Spinal cord (tissue), 10 donors: ENCODE results near the gene IL13RA2. TPM values are rescaled to one million over a fixed set of nuclear protein-coding genes. Genes with fewer than 3 reads are reported as not detected.

Source experiments
- DNase-seq, 6 donors: peaks; one replicate each; pipeline versions ENCODE4 v3.0.0 to v3.0.0-alpha.2; 2013 to 2015; ENCODE audit warnings: low spot score in 6 of 6, low read depth in 4 of 6
- H3K27ac ChIP-seq: one replicate; pipeline ENCODE4 v1.5.1; 2013; ENCODE audit warnings: low read depth, low read length, control low read depth
- H3K27me3 ChIP-seq: one replicate; pipeline ENCODE4 v1.6.1; 2013; ENCODE audit warnings: low read length; ENCODE audit not compliant: control insufficient read depth, insufficient read depth
- H3K36me3 ChIP-seq: one replicate; pipeline ENCODE4 v1.6.1; 2013; ENCODE audit warnings: low read length; ENCODE audit not compliant: control insufficient read depth, insufficient read depth
- H3K4me1 ChIP-seq: one replicate; pipeline ENCODE4 v1.6.1; 2013; ENCODE audit warnings: low read length; ENCODE audit not compliant: control insufficient read depth, insufficient read depth
- H3K4me3 ChIP-seq: one replicate; pipeline ENCODE4 v1.5.1; 2013; ENCODE audit warnings: low read depth, low read length, control low read depth
- H3K9me3 ChIP-seq: one replicate; pipeline ENCODE4 v1.6.1; 2013; ENCODE audit warnings: low read length; ENCODE audit not compliant: control insufficient read depth, insufficient read depth
- WGBS: methylation state at CpG from one replicate; pipeline ENCODE4 v1.1.5; 2013; ENCODE audit warnings: missing lambda C conversion rate; ENCODE audit not compliant: insufficient coverage; 5-methylcytosine and 5-hydroxymethylcytosine counted together
- polyA plus RNA-seq, 2 donors: library from polyadenylated mRNA; unstranded; fragments of 120-200 nt; gene quantifications; one replicate each; pipeline ENCODE4 v1.2.1, GENCODE V29; 2013; ENCODE audit not compliant: insufficient read length in 2 of 2
- total RNA-seq, 2 donors: library from RNA; depleted of rRNA in 1 of 2; stranded (reverse); fragments of 120-200 nt in 1 of 2; fragments of >200 nt in 1 of 2; gene quantifications; one replicate each; pipeline versions ENCODE4 v1.2.3 to v1.2.4, GENCODE V29; 2013 to 2014
- donor health status: healthy.

The IL13RA2 gene
- total and polyA plus RNA-seq, 4 donors: 0.72 to 2.9 (median 0.93) TPM

- Histone ChIP-seq H3K36me3 (no peaks in the 10 kb centered on the region), H3K9me3 (no peaks in the 10 kb centered on the region), H3K4me3 (no peak overlapping the region), H3K4me1 (no peaks in the 10 kb centered on the region), H3K27ac (no peak overlapping the region), H3K27me3 (peaks cover 2% of the 10 kb centered on the region)
- WGBS: no CpG with 5 or more reads among the region's 3 CpGs
- no peak for DNase-seq
Measured at GRCh38 chrX:115013705-115014104, 3.7 kb downstream of the IL13RA2 start.

DNA sequence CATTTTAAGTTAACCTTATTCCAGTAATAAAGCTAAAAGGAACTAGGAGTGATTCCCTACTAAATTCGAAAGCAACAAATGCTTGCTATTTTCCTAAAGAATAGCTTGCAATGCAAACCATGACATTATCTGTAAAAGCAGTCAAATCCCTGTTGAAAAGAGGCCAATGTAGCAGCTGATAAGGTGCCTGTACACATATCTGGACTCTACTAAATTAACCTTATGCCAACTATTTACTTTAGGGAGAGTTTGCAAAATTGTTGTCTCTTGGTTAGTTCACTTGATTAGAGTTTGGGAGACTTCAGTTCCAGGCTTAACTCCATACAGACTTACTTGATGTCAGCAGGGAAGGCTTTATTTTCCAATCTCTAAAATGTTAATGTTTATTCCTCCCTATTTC is 6.0 kb downstream of the IL13RA2 start:
- H3K27ac ChIP-seq: no peak overlapping the region
- no peak for DNase-seq
- H3K27me3 ChIP-seq: peaks cover 2% of the 10 kb centered on the region
- no peaks in the 10 kb centered on the region for H3K4me1 ChIP-seq
- H3K4me3 ChIP-seq: no peak overlapping the region
- WGBS: 100% methylated on average over 1 of the region's 1 CpG
- no peaks in the 10 kb centered on the region for H3K36me3 ChIP-seq
- H3K9me3 ChIP-seq: no peaks in the 10 kb centered on the region

DNA sequence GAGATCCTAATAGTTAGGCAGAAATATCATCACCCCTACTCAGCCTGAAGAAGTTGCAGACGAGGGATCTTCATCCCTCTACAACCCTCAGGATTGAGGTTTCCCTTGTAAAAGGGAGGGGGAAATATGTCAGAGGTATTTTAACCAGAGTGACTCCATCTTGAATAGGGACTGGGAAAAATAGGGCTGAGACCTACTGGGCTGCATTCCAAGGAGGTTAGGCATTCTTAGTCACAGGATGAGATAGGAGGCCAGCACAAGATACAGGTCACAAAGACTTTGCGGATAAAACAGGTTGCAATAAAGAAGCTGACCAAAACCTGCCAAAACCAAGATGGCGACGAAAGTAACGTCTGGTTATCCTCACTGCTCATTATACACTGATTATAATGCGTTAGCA is 17.5 kb downstream of the IL13RA2 start:
- H3K27ac ChIP-seq: no peak overlapping the region
- H3K4me1 ChIP-seq: no peaks in the 10 kb centered on the region
- H3K9me3 ChIP-seq: no peaks in the 10 kb centered on the region
- WGBS: 66% methylated on average over 5 of the region's 6 CpGs
- DNase-seq: no peak
- no peak overlapping the region for H3K4me3 ChIP-seq
- H3K27me3 ChIP-seq: peaks cover 16% of the 10 kb centered on the region
- no peaks in the 10 kb centered on the region for H3K36me3 ChIP-seq

DNA sequence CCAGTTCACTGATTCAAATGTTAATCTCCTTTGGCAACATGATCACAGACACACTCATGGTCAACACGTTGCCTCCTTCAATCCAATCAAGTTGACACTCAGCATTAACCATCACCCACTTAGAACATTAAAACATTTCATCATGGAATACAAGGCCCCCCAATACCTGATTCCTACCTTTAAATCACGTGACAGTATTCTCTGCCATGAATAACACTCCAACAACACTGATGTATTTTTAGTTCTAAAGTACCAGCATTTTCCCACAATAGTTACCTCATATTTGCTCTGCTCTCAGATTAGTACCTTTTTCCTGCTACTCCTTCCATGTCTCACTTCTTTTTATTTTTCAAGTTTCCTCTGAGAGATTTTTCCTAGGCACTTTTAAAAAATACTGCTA is 19.6 kb downstream of the IL13RA2 start:
- H3K27me3 ChIP-seq: peaks cover 18% of the 10 kb centered on the region
- no peaks in the 10 kb centered on the region for H3K9me3 ChIP-seq
- 34% methylated on average over 2 of the region's 2 CpGs for WGBS
- no peak overlapping the region for H3K4me3 ChIP-seq
- no peaks in the 10 kb centered on the region for H3K36me3 ChIP-seq
- DNase-seq: no peak
- H3K4me1 ChIP-seq: no peaks in the 10 kb centered on the region
- no peak overlapping the region for H3K27ac ChIP-seq

DNA sequence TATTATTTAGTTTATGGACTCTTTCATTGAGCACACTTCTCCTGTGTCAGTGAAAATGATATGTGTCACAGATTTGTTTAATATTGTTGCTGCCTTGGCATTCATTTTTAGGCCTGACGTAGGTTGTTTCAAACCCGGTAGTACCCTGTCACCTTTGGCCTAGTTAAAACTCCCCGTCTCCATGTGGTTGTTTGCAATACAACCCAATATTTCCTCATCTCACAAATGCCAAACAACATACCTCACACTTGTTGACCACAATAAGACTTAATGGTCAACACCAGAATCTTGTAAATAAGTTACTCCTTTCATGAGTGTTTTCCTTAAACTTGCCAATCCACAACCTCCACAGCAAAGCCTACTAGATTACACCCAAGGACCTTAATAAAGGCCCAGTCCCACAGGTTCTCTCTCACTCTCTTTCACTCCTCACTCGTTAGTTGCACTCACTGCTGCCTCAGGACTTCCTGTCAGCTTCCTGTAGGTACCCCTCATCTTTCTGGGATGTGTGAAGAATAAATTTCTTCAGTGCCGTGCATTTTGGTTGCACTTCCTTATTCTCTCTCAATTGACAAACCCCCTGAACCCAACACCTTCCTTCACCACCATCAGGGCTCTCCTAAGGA is 31.3 kb downstream of the IL13RA2 start:
- no peaks in the 10 kb centered on the region for H3K36me3 ChIP-seq
- DNase-seq: no peak
- no peak overlapping the region for H3K27ac ChIP-seq
- H3K9me3 ChIP-seq: no peaks in the 10 kb centered on the region
- WGBS: 63% methylated on average over 3 of the region's 5 CpGs
- H3K4me3 ChIP-seq: no peak overlapping the region
- H3K4me1 ChIP-seq: no peaks in the 10 kb centered on the region
- H3K27me3 ChIP-seq: peaks cover 6% of the 10 kb centered on the region

DNA sequence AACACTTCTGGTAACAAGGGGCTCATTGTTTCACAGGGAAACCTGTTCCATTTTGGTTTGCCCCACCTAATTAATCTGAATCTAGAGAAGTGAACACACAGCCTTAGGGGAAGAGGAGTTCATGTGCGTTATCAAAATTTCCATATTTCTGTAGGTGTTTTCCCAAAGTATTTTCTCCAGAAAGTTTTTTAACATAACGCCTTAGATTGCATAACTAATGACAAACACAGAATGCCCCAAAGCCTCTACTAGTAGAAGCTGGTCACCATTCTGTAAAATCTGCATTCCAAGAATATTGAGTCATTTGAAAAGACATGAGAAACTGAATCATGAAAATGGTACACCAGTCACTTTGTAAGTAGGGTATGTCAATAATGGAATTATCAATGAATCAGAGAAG is 41.1 kb downstream of the IL13RA2 start:
- Histone ChIP-seq H3K4me1 (no peaks in the 10 kb centered on the region), H3K4me3 (no peak overlapping the region), H3K27me3 (no peaks in the 10 kb centered on the region), H3K27ac (no peak overlapping the region), H3K9me3 (no peaks in the 10 kb centered on the region), H3K36me3 (no peaks in the 10 kb centered on the region)
- no peak for DNase-seq
- no CpG with 5 or more reads among the region's 2 CpGs for WGBS

DNA sequence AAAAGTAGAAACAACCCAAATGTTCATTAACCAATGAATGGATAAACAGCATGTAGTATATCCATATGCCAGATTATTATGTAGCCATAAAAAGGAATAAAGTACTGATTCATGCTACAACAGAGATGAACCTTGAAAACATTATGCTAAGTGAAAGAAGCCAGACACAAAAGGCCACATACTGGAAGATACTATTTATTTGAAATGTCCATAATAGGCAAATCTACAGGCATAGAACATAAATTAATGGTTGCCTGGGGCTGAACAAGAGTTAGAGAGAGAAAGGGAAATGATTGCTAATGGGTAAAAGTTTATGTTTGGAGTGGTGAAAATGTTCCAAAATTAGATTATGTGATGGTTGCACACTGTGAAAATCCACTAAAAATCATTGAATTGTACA is 44.4 kb downstream of the IL13RA2 start:
- Histone ChIP-seq H3K4me1 (no peaks in the 10 kb centered on the region), H3K9me3 (no peaks in the 10 kb centered on the region), H3K27me3 (peaks cover 3% of the 10 kb centered on the region), H3K36me3 (no peaks in the 10 kb centered on the region), H3K4me3 (no peak overlapping the region), H3K27ac (no peak overlapping the region)
- no peak for DNase-seq

GRCh38 chrX:114970806-114971205 is 46.6 kb downstream of the IL13RA2 start:
- no peak overlapping the region for H3K27ac ChIP-seq
- no peaks in the 10 kb centered on the region for H3K36me3 ChIP-seq
- no CpG with 5 or more reads among the region's 3 CpGs for WGBS
- H3K9me3 ChIP-seq: no peaks in the 10 kb centered on the region
- H3K4me1 ChIP-seq: no peaks in the 10 kb centered on the region
- no peak overlapping the region for H3K4me3 ChIP-seq
- DNase-seq: no peak
- peaks cover 6% of the 10 kb centered on the region for H3K27me3 ChIP-seq

DNA sequence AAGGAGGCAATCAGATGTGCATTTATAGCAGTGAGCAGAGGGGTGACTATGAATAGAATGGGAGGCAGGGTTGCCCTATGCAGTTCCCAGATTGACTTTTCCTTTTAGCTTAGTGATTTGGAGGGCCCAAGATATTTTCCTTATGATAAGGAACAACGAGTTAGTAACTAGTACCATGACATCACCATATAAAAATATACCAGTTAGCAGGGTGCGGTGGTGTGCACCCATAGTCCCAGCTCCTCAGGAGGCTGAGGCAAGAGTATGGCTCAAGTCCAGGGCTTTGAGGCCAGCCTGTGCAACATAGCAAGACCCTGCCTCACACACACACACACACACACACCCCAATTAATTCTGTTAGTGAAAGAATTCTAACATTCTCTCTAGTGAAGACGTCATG is 53.0 kb downstream of the IL13RA2 start:
- no peak overlapping the region for H3K4me3 ChIP-seq
- no peak overlapping the region for H3K27ac ChIP-seq
- no peak for DNase-seq
- H3K27me3 ChIP-seq: peaks cover 9% of the 10 kb centered on the region
- WGBS: 88% methylated on average over 1 of the region's 3 CpGs
- no peaks in the 10 kb centered on the region for H3K36me3 ChIP-seq
- no peaks in the 10 kb centered on the region for H3K9me3 ChIP-seq
- no peaks in the 10 kb centered on the region for H3K4me1 ChIP-seq

GRCh38 chrX:114962209-114962608 is 55.2 kb downstream of the IL13RA2 start:
- Histone ChIP-seq H3K9me3 (no peaks in the 10 kb centered on the region), H3K27ac (no peak overlapping the region), H3K27me3 (peaks cover 9% of the 10 kb centered on the region), H3K4me1 (no peaks in the 10 kb centered on the region), H3K36me3 (no peaks in the 10 kb centered on the region), H3K4me3 (no peak overlapping the region)
- no peak for DNase-seq
